ENCODE measurements around the gene AJM1. TPM values are rescaled to one million over a fixed set of nuclear protein-coding genes. Genes with fewer than 3 reads are reported as not detected.

The AJM1 gene
- total and polyA plus RNA-seq, 2 donors (not counting 1 experiment from before 2014, with no cell fraction given), result 1.7 to 2.9 TPM

DNA sequence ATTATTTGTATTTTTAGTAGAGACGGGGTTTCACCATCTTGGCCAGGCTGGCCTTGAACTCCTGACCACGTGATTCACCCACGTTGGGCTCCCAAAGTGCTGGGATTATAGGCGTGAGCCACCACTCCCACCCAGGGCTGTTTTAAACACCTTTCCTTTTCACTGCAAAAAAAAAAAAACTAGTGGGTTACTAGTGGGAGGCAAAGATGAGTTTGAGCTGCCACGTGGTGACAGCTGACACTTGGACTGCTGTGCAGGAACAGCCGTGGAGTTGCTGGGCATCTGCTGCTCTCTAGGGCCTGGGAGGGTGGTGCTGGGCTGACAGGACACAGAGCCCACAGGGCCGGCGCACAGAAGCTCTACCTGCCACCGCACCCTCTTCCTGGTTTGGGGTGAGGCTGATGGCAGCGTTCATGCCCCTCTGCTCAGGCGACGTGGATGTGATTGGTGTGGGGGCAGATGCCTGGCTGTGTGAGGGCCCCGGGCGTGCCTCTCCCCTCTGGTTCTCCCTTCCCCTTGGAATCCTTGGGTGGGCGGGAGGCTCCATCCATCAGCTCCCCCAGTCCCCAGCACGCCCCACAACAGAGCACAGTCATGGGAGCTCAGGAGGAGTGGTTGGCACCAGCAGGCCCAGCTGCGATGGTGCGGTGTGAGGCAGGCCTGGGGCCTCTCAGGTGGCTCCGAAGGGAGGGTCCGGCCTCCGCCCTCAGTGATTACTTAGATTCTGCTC is 17.6 kb upstream of the AJM1 start:
- Histone ChIP-seq H3K9me3 (ENCODE audit: control extremely low read depth in 1 of 3, control insufficient read depth in 2 of 3, insufficient read depth in 1 of 3, low read length in 2 of 3) (no peaks in the 10 kb centered on the region), H3K79me2 (ENCODE audit: control insufficient read depth, insufficient read depth, low read length) (peaks cover 4% of the 10 kb centered on the region), H2AFZ (ENCODE audit: insufficient read depth, low read depth, low read length, poor library complexity, severe bottlenecking) (no peak overlapping the region), H3K4me3 (ENCODE audit: control extremely low read depth in 1 of 5, extremely low read depth in 1 of 5, insufficient read depth in 1 of 5, low read depth in 2 of 5, low read length in 4 of 5) (no peak overlapping the region), H4K20me1 (ENCODE audit: control insufficient read depth, insufficient read depth, low read length, poor library complexity, severe bottlenecking) (peaks cover 28% of the 10 kb centered on the region), H3K27ac (ENCODE audit: low read length in 2 of 2) (no peak overlapping the region), H3K36me3 (replicated peaks in 1 of 2; ENCODE audit: control extremely low read depth in 1 of 2, control insufficient read depth in 1 of 2, extremely low read depth in 1 of 2, insufficient read depth in 2 of 2, low read length in 1 of 2) (peaks cover 2 to 31% of the 10 kb centered on the region in 2 experiments), H3K27me3 (replicated peaks in 1 of 4; ENCODE audit: control extremely low read depth in 1 of 4, control insufficient read depth in 3 of 4, insufficient read depth in 4 of 4, low read length in 3 of 4) (no peaks in the 10 kb centered on the region), H3K4me2 (replicated peaks; ENCODE audit: low read depth, low read length, poor library complexity, severe bottlenecking) (no peak overlapping the region), H3K4me1 (ENCODE audit: control insufficient read depth in 2 of 2, insufficient read depth in 2 of 2, low read length in 2 of 2) (peaks cover 0 to 4% of the 10 kb centered on the region in 2 donors), H3K9ac (ENCODE audit: low read length) (no peak overlapping the region)
- DNase-seq (no peak), ATAC-seq (ENCODE audit: low read depth) (no peak)
- no peaks in the 10 kb centered on the region for H3K9me3 Mint-ChIP-seq (ENCODE audit: insufficient read depth)
- H3K4me3 Mint-ChIP-seq, result no peak overlapping the region
- ChIA-PET POLR2A (no interaction called here), CTCF (interaction anchor here (1.4 kb wide), 1 partner anchor 18 kb away, joined by 4 read pairs; the partner anchor contains the start of gene AJM1)
- 98% methylated on average over 9 of the region's 21 CpGs for WGBS (ENCODE audit: insufficient coverage)
- TF ChIP-seq CTCF (IDR thresholded peaks at IDR 0.05) (no peak), EZH2 (IDR thresholded peaks at IDR 0.05; ENCODE audit: borderline replicate concordance, insufficient read depth, low read depth, low read length, poor library complexity, severe bottlenecking) (no peak)
- no peak overlapping the region for H3K27ac Mint-ChIP-seq
- H3K4me1 Mint-ChIP-seq, result peaks cover 5% of the 10 kb centered on the region
- intact Hi-C loops (cut with micrococcal nuclease), result no loop called here
- no peaks in the 10 kb centered on the region for H3K27me3 Mint-ChIP-seq
